ENCODE results near the gene METTL6. TPM values are rescaled to one million over a fixed set of nuclear protein-coding genes. Genes with fewer than 3 reads are reported as not detected.
A peak's percentile ranks its signal among the peaks of the same experiment; 100 is the strongest.

METTL6 gene
- total RNA-seq, 8 experiments from 2014 or later, result 25.0 to 41.6 (median 25.5) TPM

DNA sequence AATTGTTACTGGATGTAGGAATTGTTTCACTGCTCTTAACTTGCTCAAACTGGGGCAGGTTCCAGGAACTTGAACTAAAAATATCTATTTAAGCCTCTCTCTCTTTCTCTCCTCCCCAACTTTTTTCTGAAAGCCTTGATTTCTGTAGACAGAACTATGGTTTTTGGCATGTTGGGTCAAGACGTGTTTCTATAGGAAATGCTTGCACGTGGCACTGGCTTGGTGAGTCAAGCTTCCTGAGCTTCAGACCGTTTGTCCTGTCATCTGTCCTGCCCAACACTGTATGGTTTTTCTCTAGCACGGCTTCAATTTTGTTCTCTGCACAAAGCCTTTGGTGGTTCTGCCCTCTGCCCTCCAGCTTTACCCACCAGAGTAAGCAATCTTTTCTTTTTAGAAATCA lies 13.5 kb upstream of the METTL6 start:
- in situ Hi-C loops (cut with MboI; ENCODE audit: low pct_unique_long_range_greater_than_20kb in 2 of 9, low sequenced_read_pairs in 9 of 9, unreplicated experiment in 9 of 9), result loop anchor here in 1 of 9 experiments (25.0 kb wide), 1 partner anchor 121 kb away; no protein-coding TSS in a partner anchor
- H3K4me1 ChIP-seq (replicated peaks in 1 of 2), result no peaks in the 10 kb centered on the region
- H3K4me3 ChIP-seq, result no peak overlapping the region
- no peak overlapping the region for H3K27ac ChIP-seq
- 76 to 100% (median 88%) methylated on average over 1 to 4 of the region's 4 CpGs; no CpG with 5 or more reads in 3 of the 10 experiments for WGBS, 10 experiments
- ATAC-seq (replicated peaks in 6 of 8), result no peak

DNA sequence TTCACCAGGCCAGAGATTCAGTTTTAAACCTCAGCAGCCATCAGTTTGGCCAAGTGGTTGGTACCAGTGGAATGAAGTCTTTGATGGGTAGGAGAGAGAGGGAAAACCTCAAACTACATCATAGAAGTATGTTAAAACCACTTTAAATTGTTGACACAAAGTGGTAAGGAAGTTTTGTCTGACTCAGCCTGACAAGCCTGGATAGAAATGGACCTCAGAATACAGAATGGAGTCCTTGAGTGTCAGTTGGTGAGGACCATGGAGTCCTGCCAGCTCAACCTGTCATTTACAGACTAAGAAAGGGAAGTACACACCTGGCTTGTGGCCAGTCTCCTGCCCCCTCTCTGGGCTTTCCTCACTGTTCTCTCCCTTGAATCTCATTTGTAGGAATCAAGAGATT lies 12.1 kb upstream of the METTL6 start:
- in situ Hi-C loops (cut with MboI; ENCODE audit: low pct_unique_long_range_greater_than_20kb in 2 of 9, low sequenced_read_pairs in 9 of 9, unreplicated experiment in 9 of 9), result loop anchor here in 3 of 9 experiments (10.0 to 25.0 kb wide), 2 partner anchors 115 to 123 kb away; no protein-coding TSS in a partner anchor
- Histone ChIP-seq H3K4me3 (no peak overlapping the region), H3K4me1 (replicated peaks in 1 of 2) (no peaks in the 10 kb centered on the region), H3K27ac (no peak overlapping the region)
- no peak for ATAC-seq (replicated peaks in 6 of 8)

DNA sequence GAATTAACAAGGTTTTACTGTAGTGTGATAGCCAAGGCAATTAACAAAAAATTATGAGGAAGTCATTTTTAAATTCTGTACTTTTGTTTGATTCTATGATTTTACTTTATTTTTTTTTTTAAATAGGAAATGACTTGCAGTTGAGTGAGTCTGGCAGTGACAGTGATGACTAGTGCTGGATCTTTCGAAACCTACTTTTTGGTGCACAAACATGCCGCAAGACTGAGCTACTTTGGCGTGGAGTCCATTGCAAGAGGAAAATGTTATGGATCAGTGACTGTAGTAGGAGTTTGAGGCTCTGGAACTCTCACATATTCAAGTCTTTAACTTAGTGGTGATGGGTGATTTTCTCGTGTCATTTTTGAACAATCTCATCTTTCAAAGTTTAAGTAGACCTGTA lies 11.6 kb upstream of the METTL6 start:
- H3K27ac ChIP-seq, result no peak overlapping the region
- no peaks in the 10 kb centered on the region for H3K4me1 ChIP-seq (replicated peaks in 1 of 2)
- H3K4me3 ChIP-seq, result no peak overlapping the region
- in situ Hi-C loops (cut with MboI; ENCODE audit: low pct_unique_long_range_greater_than_20kb in 2 of 9, low sequenced_read_pairs in 9 of 9, unreplicated experiment in 9 of 9), result loop anchor here in 3 of 9 experiments (10.0 to 25.0 kb wide), 2 partner anchors 116 to 123 kb away; no protein-coding TSS in a partner anchor
- WGBS, 10 experiments, result 31 to 100% (median 78%) methylated on average over 1 to 4 of the region's 4 CpGs; no CpG with 5 or more reads in 1 of the 10 experiments
- no peak for ATAC-seq (replicated peaks in 6 of 8)

DNA sequence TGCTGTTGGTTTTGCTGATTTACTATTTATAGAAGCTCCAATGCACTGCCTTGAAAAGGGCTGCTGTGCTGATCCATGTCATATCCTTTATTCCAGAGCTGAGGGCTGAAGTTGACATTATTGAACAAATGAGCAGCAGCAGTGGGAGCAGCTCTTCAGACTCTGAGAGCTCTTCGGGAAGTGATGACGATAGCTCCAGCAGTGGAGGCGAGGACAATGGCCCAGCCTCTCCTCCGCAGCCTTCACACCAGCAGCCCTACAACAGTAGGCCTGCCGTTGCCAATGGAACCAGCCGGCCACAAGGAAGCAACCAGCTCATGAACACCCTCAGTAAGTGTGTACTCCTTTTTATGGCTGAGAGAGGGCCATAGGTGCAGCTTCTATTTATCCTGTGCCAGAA lies 8.9 kb upstream of the METTL6 start:
- WGBS, 10 experiments, result 86 to 100% (median 95%) methylated on average over 1 to 5 of the region's 6 CpGs; no CpG with 5 or more reads in 3 of the 10 experiments
- no peaks in the 10 kb centered on the region for H3K4me1 ChIP-seq (replicated peaks in 1 of 2)
- no peak for ATAC-seq (replicated peaks in 6 of 8)
- H3K27ac ChIP-seq, result no peak overlapping the region
- in situ Hi-C loops (cut with MboI; ENCODE audit: low pct_unique_long_range_greater_than_20kb in 2 of 9, low sequenced_read_pairs in 9 of 9, unreplicated experiment in 9 of 9), result loop anchor here in 3 of 9 experiments (10.0 to 25.0 kb wide), 2 partner anchors 119 to 126 kb away; no protein-coding TSS in a partner anchor
- H3K4me3 ChIP-seq, result no peak overlapping the region

DNA sequence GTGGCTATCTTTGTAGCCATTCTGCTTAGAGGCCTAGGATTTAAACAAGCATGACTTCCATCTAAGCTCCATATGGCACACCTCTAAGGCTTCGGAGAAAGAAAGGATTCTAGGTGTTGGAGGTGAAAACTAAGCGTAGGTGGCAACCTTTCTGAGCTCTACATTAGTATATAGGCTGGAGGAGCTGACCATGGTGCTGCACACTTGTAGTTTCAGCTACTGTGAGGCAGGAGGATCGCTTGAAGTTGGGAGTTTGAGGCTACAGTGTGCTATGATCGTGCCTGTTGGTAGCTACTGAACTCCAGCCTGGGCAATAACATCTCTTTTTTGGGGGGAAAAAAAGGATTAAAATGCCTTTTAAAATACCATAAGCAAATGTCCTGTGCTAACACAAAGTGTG lies 7.4 kb upstream of the METTL6 start:
- 20 to 100% (median 100%) methylated on average over 1 to 4 of the region's 4 CpGs; no CpG with 5 or more reads in 3 of the 10 experiments for WGBS, 10 experiments
- Histone ChIP-seq H3K4me3 (no peak overlapping the region), H3K27ac (no peak overlapping the region), H3K4me1 (replicated peaks in 1 of 2) (no peaks in the 10 kb centered on the region)
- in situ Hi-C loops (cut with MboI; ENCODE audit: low pct_unique_long_range_greater_than_20kb in 2 of 9, low sequenced_read_pairs in 9 of 9, unreplicated experiment in 9 of 9), result loop anchor here in 3 of 9 experiments (10.0 to 25.0 kb wide), 2 partner anchors 120 to 128 kb away; no protein-coding TSS in a partner anchor
- ATAC-seq (replicated peaks in 6 of 8), result no peak

DNA sequence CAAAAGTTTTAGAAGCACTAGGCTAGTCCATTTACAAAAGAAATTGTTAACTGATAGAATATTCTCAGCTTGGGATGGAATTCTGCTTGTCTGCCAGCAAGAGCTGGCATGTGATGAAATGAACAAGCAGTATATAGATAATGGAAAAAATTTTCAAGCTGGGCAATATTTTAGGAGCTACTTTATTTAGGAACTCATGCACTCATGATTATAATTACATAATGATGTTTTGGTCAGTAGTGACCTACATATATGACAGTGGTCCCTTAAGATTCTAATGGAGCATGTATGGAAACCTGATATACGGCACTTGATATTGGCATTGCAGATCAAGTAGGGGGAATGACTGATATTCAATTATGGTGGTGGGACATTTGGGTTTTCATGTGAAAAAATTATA lies 6.2 kb upstream of the METTL6 start:
- 60 to 100% (median 93%) methylated on average over 1 of the region's 1 CpG; no CpG with 5 or more reads in 4 of the 10 experiments for WGBS, 10 experiments
- no peak for ATAC-seq (replicated peaks in 6 of 8)
- H3K4me1 ChIP-seq (replicated peaks in 1 of 2), result peaks cover 6 to 10% of the 10 kb centered on the region in 2 donors
- no peak overlapping the region for H3K27ac ChIP-seq
- H3K4me3 ChIP-seq, result no peak overlapping the region
- in situ Hi-C loops (cut with MboI; ENCODE audit: low pct_unique_long_range_greater_than_20kb in 2 of 9, low sequenced_read_pairs in 9 of 9, unreplicated experiment in 9 of 9), result loop anchor here in 3 of 9 experiments (10.0 to 25.0 kb wide), 2 partner anchors 121 to 129 kb away; no protein-coding TSS in a partner anchor

DNA sequence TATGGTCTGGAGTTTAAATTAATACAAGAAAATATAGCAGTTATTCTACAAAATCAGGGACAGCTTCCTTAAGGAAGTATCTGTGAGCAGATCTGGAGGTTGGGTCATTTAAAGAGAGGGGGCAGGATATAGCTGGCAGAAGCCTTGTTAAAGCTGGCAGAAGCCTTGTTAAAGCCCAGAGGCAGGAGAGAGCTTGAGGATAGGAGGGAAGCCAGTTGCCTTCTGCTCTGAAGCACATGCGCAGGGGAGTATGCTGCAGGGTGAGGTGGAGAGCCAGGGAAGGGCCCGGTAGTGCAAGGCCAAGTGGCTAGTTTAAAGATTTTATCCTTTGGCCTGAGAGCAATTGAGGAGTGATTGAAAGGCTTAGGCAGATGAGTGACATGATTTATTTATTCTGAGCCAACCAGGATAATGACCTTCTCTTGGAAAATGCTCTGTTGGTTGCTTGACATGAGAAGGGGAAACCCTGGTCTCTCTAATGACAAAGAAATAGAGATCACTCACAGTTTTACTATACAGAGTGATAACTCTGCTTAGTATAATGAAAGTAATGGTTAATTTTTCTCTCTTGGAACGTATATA lies 4.0 kb upstream of the METTL6 start:
- 29 to 100% (median 89%) methylated on average over 1 to 3 of the region's 3 CpGs; no CpG with 5 or more reads in 1 of the 10 experiments for WGBS, 10 experiments

DNA sequence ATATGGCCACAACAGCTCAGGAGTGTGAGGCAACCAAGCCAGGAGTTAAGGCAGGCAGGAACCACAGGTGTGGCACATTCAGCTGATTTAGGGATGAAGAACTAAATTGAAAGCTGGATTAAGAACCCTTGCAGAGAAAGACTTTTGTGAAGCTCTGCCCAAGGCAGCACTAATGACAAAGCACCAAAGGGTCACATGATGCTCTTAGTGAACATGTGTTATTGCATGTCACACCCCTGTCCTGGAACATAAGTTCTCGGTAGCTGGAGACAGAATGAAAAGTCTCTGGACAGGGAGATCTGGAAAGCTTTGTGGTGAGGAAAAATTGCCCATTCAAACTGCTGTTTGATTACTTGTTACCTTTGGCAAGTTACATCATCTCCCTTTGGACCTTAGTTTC lies 3.3 kb upstream of the METTL6 start:
- Histone ChIP-seq H3K4me1 (replicated peaks in 1 of 2) (peaks cover 11 to 22% of the 10 kb centered on the region in 2 donors), H3K27ac (no peak overlapping the region), H3K4me3 (no peak overlapping the region)
- WGBS, 10 experiments, result 0 to 100% (median 67%) methylated on average over 1 of the region's 1 CpG; no CpG with 5 or more reads in 5 of the 10 experiments
- in situ Hi-C loops (cut with MboI; ENCODE audit: low pct_unique_long_range_greater_than_20kb in 2 of 9, low sequenced_read_pairs in 9 of 9, unreplicated experiment in 9 of 9), result loop anchor here in 3 of 9 experiments (10.0 to 25.0 kb wide), 2 partner anchors 124 to 132 kb away; no protein-coding TSS in a partner anchor
- peak in 2 of 8 experiments; percentile 6 to 10 for ATAC-seq (replicated peaks in 6 of 8)

More for the DNA sequence above, 4.0 kb upstream of the METTL6 start:
- Histone ChIP-seq H3K4me1 (replicated peaks in 1 of 2) (peaks cover 10 to 15% of the 10 kb centered on the region in 2 donors), H3K27ac (no peak overlapping the region), H3K4me3 (no peak overlapping the region)
- in situ Hi-C loops (cut with MboI; ENCODE audit: low pct_unique_long_range_greater_than_20kb in 2 of 9, low sequenced_read_pairs in 9 of 9, unreplicated experiment in 9 of 9), result loop anchor here in 3 of 9 experiments (10.0 to 25.0 kb wide), 2 partner anchors 123 to 131 kb away; no protein-coding TSS in a partner anchor
- ATAC-seq (replicated peaks in 6 of 8), result peak in 2 of 8 experiments; percentile 2 to 10

DNA sequence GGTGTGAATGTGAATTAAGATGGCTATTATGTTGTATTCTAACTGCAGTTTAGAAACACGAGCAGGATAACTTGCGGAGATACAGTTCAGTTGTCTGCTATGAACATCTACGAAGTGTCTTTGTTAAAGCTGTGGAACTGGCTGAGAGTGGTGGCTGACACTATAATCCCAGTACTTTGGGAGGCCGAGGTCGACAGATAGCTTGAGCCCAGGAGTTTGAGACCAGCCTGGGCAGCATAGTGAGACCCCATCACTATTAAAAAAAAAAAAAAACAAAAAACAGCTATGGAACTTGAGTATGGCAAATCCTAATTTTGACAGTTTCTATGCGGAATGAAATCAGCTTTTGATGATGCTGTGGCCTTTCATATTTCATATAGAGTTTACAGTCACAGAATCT lies 1.7 kb upstream of the METTL6 start:
- Histone ChIP-seq H3K4me1 (replicated peaks in 1 of 2) (peaks cover 11 to 26% of the 10 kb centered on the region in 2 donors), H3K4me3 (peak overlapping the region in 3 of 5 donors; percentile 89 to 100 (median 90)), H3K27ac (no peak overlapping the region)
- no peak for ATAC-seq (replicated peaks in 6 of 8)
- 78 to 100% (median 98%) methylated on average over 1 to 6 of the region's 6 CpGs for WGBS, 10 experiments
- in situ Hi-C loops (cut with MboI; ENCODE audit: low pct_unique_long_range_greater_than_20kb in 2 of 9, low sequenced_read_pairs in 9 of 9, unreplicated experiment in 9 of 9), result loop anchor here in 1 of 9 experiments (25.0 kb wide), 1 partner anchor 133 kb away; no protein-coding TSS in a partner anchor

DNA sequence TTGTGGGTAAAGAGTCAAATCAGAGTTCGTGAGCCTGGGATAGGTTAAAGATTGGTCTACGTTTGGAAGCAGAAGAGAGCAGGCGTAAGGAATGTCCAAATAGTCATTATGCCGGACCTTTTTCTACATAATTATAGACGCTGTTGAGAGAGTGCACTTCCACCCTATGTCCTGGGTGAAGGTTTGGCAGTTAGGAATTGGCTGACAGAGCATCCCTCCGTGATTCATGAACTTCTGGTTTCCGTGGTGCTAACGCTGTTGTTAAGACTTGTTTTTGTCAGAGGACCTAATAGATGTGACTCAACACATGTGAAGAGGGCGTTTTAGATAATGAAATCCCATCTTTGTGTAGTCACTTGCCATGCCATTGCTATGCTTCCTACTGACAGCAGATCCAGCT lies 1.2 kb upstream of the METTL6 start:
- Histone ChIP-seq H3K27ac (no peak overlapping the region), H3K4me1 (replicated peaks in 1 of 2) (peaks cover 11 to 26% of the 10 kb centered on the region in 2 donors), H3K4me3 (peak overlapping the region; percentile 89 to 100 (median 99))
- WGBS, 10 experiments, result 0 to 50% (median 15%) methylated on average over 2 to 8 of the region's 9 CpGs; no CpG with 5 or more reads in 2 of the 10 experiments
- in situ Hi-C loops (cut with MboI; ENCODE audit: low pct_unique_long_range_greater_than_20kb in 2 of 9, low sequenced_read_pairs in 9 of 9, unreplicated experiment in 9 of 9), result loop anchor here in 1 of 9 experiments (25.0 kb wide), 1 partner anchor 134 kb away; no protein-coding TSS in a partner anchor
- peak in 3 of 8 experiments; percentile 20 to 48 (median 37) for ATAC-seq (replicated peaks in 6 of 8)

DNA sequence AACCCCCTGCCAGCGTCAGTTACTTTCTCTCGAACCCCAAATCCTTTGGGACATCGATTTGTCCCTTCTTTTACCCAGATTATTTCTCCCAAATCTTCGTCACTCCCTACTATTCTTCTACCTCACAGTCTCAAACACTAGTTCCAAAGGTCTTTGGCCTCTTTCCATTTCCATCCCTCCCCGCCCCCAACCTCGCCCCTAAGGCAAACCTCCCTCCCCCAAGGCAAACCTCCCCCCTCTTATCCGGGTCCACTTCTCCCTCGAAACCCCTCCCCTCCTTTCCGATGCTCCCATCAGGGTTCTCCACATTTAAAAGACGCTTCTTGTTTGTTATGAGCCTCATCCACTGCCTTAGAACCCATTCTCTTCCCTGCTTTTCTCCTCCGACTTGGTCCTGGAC lies 637 bp upstream of the METTL6 start:
- Histone ChIP-seq H3K4me3 (peak overlapping the region; percentile 89 to 100 (median 99)), H3K27ac (peak overlapping the region in 1 of 2 donors; percentile 91), H3K4me1 (replicated peaks in 1 of 2) (peaks cover 11 to 26% of the 10 kb centered on the region in 2 donors)
- in situ Hi-C loops (cut with MboI; ENCODE audit: low pct_unique_long_range_greater_than_20kb in 2 of 9, low sequenced_read_pairs in 9 of 9, unreplicated experiment in 9 of 9), result loop anchor here in 1 of 9 experiments (25.0 kb wide), 1 partner anchor 134 kb away; no protein-coding TSS in a partner anchor
- no peak for ATAC-seq (replicated peaks in 6 of 8)
- WGBS, 10 experiments, result 0% methylated on average over 1 to 3 of the region's 11 CpGs; no CpG with 5 or more reads in 6 of the 10 experiments

DNA sequence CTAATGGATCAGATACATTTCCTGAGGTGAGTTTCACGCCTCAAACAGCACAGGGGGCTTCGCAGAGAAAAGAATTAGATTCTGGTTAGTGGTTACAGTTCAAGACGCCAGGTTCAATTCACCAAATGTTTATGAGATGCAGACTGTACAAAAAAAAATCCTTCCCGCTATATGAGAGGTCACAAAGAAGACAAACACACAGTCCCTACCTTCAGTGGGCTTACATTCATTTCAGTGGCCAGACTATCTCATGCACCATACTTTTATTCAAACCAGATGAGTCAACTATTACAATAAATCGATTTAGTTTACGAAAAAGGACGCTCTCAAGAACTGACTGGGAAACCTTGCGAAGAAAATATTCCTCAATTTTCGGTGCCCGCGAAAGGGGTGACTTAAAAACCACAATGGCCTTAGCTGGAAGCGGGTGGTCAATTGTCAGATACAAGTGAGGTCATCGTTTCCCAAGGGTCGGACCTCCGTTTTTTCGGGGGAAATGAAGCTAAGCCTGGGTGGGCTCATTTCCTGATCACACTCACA lies 695 bp downstream of the METTL6 start:
- Histone ChIP-seq H3K27ac (peak overlapping the region; percentile 84 to 91), H3K4me1 (replicated peaks in 1 of 2) (peaks cover 11 to 26% of the 10 kb centered on the region in 2 donors), H3K4me3 (peak overlapping the region; percentile 89 to 100 (median 99))
- in situ Hi-C loops (cut with MboI; ENCODE audit: low pct_unique_long_range_greater_than_20kb in 2 of 9, low sequenced_read_pairs in 9 of 9, unreplicated experiment in 9 of 9), result loop anchor here in 1 of 9 experiments (25.0 kb wide), 1 partner anchor 136 kb away; no protein-coding TSS in a partner anchor
- no peak for ATAC-seq (replicated peaks in 6 of 8)
- 33 to 100% (median 49%) methylated on average over 1 to 13 of the region's 16 CpGs for WGBS, 10 experiments

DNA sequence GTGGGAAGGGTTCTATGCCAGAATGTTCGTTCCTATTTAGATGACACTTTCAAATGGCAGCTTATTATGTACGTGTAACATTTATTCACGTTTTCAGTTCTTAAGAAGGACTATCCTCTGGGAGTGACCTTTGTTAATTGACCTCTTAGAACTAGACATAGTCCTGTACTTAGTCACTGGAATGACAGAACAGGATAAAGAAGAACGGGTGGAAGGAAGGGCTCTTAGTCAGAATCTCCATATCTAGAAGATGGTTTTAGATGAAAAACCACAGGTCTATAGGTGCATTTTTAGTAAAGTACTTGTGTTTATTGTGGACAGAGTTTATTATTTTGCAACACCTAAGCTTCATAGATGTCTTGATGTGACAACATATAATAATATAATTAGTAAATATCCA lies 6.5 kb downstream of the METTL6 start:
- H3K4me3 ChIP-seq, result no peak overlapping the region
- H3K27ac ChIP-seq, result no peak overlapping the region
- in situ Hi-C loops (cut with MboI; ENCODE audit: low pct_unique_long_range_greater_than_20kb in 2 of 9, low sequenced_read_pairs in 9 of 9, unreplicated experiment in 9 of 9), result loop anchor here in 2 of 9 experiments (25.0 kb wide), 2 partner anchors 159 to 309 kb away; no protein-coding TSS in a partner anchor
- H3K4me1 ChIP-seq (replicated peaks in 1 of 2), result peaks cover 0 to 6% of the 10 kb centered on the region in 2 donors
- 17 to 94% (median 60%) methylated on average over 1 to 4 of the region's 4 CpGs; no CpG with 5 or more reads in 2 of the 10 experiments for WGBS, 10 experiments
- ATAC-seq (replicated peaks in 6 of 8), result no peak
